Measurements from ENCODE around the gene LAG3.

LAG3 gene

GRCh38 chr12:6772726-6773589 is 638 bp downstream of the LAG3 start:
- no peak for DNase-seq (ENCODE audit: low spot score)

- DNase-seq (ENCODE audit: low spot score), result peak; percentile 74
Measured at GRCh38 chr12:6773590-6774351, 1.5 kb downstream of the LAG3 start.

GRCh38 chr12:6774499-6775062 is 2.3 kb downstream of the LAG3 start:
- DNase-seq (ENCODE audit: low spot score), result no peak

- no peak for DNase-seq (ENCODE audit: low spot score)
Measured at GRCh38 chr12:6775185-6776174, 3.2 kb downstream of the LAG3 start.

GRCh38 chr12:6777386-6777785 is 5.1 kb downstream of the LAG3 start:
- DNase-seq (ENCODE audit: low spot score), result no peak

GRCh38 chr12:6778217-6778573 is 5.9 kb downstream of the LAG3 start:
- DNase-seq (ENCODE audit: low spot score), result peak; percentile 75

GRCh38 chr12:6778574-6779550 is 6.5 kb downstream of the LAG3 start:
- peak; percentile 99 for DNase-seq (ENCODE audit: low spot score)

- DNase-seq (ENCODE audit: low spot score), result no peak
Measured at GRCh38 chr12:6779708-6780432, 7.5 kb downstream of the LAG3 start.

GRCh38 chr12:6780573-6780972 is 8.3 kb downstream of the LAG3 start:
- DNase-seq (ENCODE audit: low spot score), result no peak

GRCh38 chr12:6782119-6782518 is 9.8 kb downstream of the LAG3 start:
- DNase-seq (ENCODE audit: low spot score), result no peak

- DNase-seq (ENCODE audit: low spot score), result no peak
Measured at GRCh38 chr12:6782850-6783566, 10.7 kb downstream of the LAG3 start.

- no peak for DNase-seq (ENCODE audit: low spot score)
Measured at GRCh38 chr12:6783828-6784227, 11.5 kb downstream of the LAG3 start.

- no peak for DNase-seq (ENCODE audit: low spot score)
Measured at GRCh38 chr12:6784296-6784695, 12.0 kb downstream of the LAG3 start.

- no peak for DNase-seq (ENCODE audit: low spot score)
Measured at GRCh38 chr12:6784761-6785160, 12.4 kb downstream of the LAG3 start.

- no peak for DNase-seq (ENCODE audit: low spot score)
Measured at GRCh38 chr12:6786416-6787094, 14.2 kb downstream of the LAG3 start.

- DNase-seq (ENCODE audit: low spot score), result no peak
Measured at GRCh38 chr12:6787309-6787708, 15.0 kb downstream of the LAG3 start.

- no peak for DNase-seq (ENCODE audit: low spot score)
Measured at GRCh38 chr12:6788972-6789924, 16.9 kb downstream of the LAG3 start, which contains the start of gene CD4. Gene CD4, plus strand, starts transcription at chr12:6789528. Its CDS starts 10,611 bp downstream, at chr12:6800139.
